ENCODE measurements around the gene C3AR1. TPM values are rescaled to one million over a fixed set of nuclear protein-coding genes. Genes with fewer than 3 reads are reported as not detected.

Gene C3AR1
- total RNA-seq, 1 experiment from 2014 or later: not detected

DNA sequence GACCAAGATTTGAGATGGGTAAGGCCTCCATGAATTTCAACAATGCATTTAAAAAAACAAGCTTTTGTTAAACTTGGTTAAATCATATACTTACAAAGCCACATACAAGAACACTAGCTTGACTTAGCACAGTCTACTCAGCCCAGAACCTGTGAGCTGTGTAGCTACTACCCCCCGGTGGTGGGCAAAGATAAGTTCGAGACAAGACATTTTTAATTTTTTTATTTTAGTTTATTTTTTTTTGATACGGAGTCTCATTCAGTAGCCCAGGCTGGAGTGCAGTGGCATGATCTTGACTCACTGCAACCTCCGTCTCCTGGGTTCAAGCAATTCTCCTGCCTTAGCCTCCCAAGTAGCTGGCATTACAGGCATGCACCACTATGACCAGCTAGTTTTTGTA, 12.2 kb upstream of the C3AR1 start:
- H3K27me3 Mint-ChIP-seq (ENCODE audit: low read depth): no peaks in the 10 kb centered on the region
- Histone ChIP-seq H3K27me3 (ENCODE audit: insufficient read depth, low read length) (no peaks in the 10 kb centered on the region), H3K56ac (ENCODE audit: insufficient read length, low read depth, low read length) (no peak overlapping the region), H4K20me1 (ENCODE audit: control insufficient read depth, insufficient read depth, insufficient read length) (no peaks in the 10 kb centered on the region), H3K23me2 (ENCODE audit: insufficient read length, low read depth, low read length, poor library complexity, severe bottlenecking) (peaks cover 9% of the 10 kb centered on the region), H3K79me2 (ENCODE audit: insufficient read depth, low read length) (peaks cover 4% of the 10 kb centered on the region; the same call in 1 of the 2 replicates), H2BK20ac (ENCODE audit: low read depth, low read length, poor library complexity, severe bottlenecking) (no peak overlapping the region), H4K8ac (replicated peaks; ENCODE audit: insufficient read length, low read depth, low read length) (no peak overlapping the region), H3K4me1 (ENCODE audit: insufficient read depth, low read length) (no peaks in the 10 kb centered on the region; the same call in 1 of the 2 replicates), H2AK5ac (ENCODE audit: insufficient read length, low read length) (no peak overlapping the region), H2AFZ (ENCODE audit: low read length) (no peak overlapping the region), H2BK5ac (ENCODE audit: insufficient read length, low read length) (no peak overlapping the region), H2BK120ac (ENCODE audit: low read depth, low read length, poor library complexity, severe bottlenecking) (no peak overlapping the region), H3K23ac (ENCODE audit: insufficient read length, low read depth, low read length) (no peak overlapping the region), H3K79me1 (ENCODE audit: insufficient read depth, low read depth, low read length, poor library complexity, severe bottlenecking) (no peaks in the 10 kb centered on the region), H3T11ph (ENCODE audit: low read length) (no peak overlapping the region), H3K27ac (ENCODE audit: insufficient read length, low read depth, low read length) (no peak overlapping the region), H3K14ac (ENCODE audit: insufficient read depth, low read length) (no peak overlapping the region), H4K5ac (ENCODE audit: insufficient read length, low read depth, low read length) (no peak overlapping the region), H3K9ac (ENCODE audit: extremely low read depth, insufficient read length, low read length) (no peak overlapping the region), H2BK12ac (ENCODE audit: insufficient read length, low read depth, low read length) (no peak overlapping the region), H3K4ac (ENCODE audit: low read depth, low read length) (no peak overlapping the region), H3K18ac (ENCODE audit: insufficient read length, low read depth, low read length) (no peak overlapping the region), H3K4me2 (ENCODE audit: insufficient read depth, insufficient read length, low read length) (no peak overlapping the region), H2BK15ac (ENCODE audit: low read depth, low read length) (no peak overlapping the region), H3K9me3 (ENCODE audit: control insufficient read depth, low read depth, low read length) (no peaks in the 10 kb centered on the region), H4K91ac (ENCODE audit: insufficient read length, low read depth, low read length) (no peak overlapping the region)
- WGBS (ENCODE audit: extremely low coverage, insufficient read length, low lambda C conversion rate): no CpG with 5 or more reads among the region's 4 CpGs
- H3K27ac Mint-ChIP-seq: no peak overlapping the region
- H3K4me3 Mint-ChIP-seq: no peak overlapping the region
- DNase-seq: peak; percentile 62
- H3K36me3 Mint-ChIP-seq (ENCODE audit: insufficient read depth in 1 of 3, low read depth in 3 of 3): no peaks in the 10 kb centered on the region
- H3K9me3 Mint-ChIP-seq: no peaks in the 10 kb centered on the region
- peaks cover 26 to 27% of the 10 kb centered on the region in 2 experiments for H3K4me1 Mint-ChIP-seq
- TF ChIP-seq, protein P1, sequence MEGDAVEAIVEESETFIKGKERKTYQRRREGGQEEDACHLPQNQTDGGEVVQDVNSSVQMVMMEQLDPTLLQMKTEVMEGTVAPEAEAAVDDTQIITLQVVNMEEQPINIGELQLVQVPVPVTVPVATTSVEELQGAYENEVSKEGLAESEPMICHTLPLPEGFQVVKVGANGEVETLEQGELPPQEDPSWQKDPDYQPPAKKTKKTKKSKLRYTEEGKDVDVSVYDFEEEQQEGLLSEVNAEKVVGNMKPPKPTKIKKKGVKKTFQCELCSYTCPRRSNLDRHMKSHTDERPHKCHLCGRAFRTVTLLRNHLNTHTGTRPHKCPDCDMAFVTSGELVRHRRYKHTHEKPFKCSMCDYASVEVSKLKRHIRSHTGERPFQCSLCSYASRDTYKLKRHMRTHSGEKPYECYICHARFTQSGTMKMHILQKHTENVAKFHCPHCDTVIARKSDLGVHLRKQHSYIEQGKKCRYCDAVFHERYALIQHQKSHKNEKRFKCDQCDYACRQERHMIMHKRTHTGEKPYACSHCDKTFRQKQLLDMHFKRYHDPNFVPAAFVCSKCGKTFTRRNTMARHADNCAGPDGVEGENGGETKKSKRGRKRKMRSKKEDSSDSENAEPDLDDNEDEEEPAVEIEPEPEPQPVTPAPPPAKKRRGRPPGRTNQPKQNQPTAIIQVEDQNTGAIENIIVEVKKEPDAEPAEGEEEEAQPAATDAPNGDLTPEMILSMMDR (conservative IDR thresholded peaks at IDR 0.05): peak; percentile 71

Data from H9 (cell line).